ENCODE measurements around the gene COA4. TPM values are rescaled to one million over a fixed set of nuclear protein-coding genes. Genes with fewer than 3 reads are reported as not detected.

COA4 gene
- total RNA-seq, 1 experiment from 2014 or later = 103 TPM

DNA sequence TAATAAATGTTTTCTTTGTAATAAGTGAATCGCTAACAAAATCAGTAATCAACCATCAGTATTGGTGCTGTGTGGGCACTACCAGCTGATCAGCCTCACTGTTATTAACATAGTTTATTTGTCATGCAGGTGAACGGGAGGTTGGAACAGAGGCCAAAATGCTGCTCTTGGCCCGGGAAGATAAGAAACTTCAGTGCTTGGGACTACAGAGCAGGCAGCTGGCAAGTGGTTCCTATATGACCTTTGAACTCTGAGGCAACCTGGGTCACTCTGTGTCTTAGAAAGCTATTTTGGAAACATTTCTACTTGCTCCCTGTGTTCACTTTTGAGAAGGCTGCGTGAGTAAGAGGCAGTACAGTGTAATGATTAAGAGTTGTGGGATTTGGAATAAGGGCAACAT lies 37.6 kb upstream of the COA4 start:
- H3K4me1 Mint-ChIP-seq (ENCODE audit: insufficient read depth, unreplicated experiment) = no peaks in the 10 kb centered on the region
- H3K27ac Mint-ChIP-seq (ENCODE audit: low read depth, unreplicated experiment) = no peak overlapping the region
- peaks cover 86% of the 10 kb centered on the region for H3K36me3 Mint-ChIP-seq (ENCODE audit: insufficient read depth, unreplicated experiment)
- H3K9me3 Mint-ChIP-seq (ENCODE audit: unreplicated experiment) = no peaks in the 10 kb centered on the region
- intact Hi-C loops (cut with micrococcal nuclease) = no loop called here
- no peak overlapping the region for H3K4me3 Mint-ChIP-seq (ENCODE audit: unreplicated experiment)
- TF ChIP-seq, protein P1, sequence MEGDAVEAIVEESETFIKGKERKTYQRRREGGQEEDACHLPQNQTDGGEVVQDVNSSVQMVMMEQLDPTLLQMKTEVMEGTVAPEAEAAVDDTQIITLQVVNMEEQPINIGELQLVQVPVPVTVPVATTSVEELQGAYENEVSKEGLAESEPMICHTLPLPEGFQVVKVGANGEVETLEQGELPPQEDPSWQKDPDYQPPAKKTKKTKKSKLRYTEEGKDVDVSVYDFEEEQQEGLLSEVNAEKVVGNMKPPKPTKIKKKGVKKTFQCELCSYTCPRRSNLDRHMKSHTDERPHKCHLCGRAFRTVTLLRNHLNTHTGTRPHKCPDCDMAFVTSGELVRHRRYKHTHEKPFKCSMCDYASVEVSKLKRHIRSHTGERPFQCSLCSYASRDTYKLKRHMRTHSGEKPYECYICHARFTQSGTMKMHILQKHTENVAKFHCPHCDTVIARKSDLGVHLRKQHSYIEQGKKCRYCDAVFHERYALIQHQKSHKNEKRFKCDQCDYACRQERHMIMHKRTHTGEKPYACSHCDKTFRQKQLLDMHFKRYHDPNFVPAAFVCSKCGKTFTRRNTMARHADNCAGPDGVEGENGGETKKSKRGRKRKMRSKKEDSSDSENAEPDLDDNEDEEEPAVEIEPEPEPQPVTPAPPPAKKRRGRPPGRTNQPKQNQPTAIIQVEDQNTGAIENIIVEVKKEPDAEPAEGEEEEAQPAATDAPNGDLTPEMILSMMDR (IDR thresholded peaks at IDR 0.05; ENCODE audit: unreplicated experiment) = no peak
- no peaks in the 10 kb centered on the region for H3K27me3 Mint-ChIP-seq (ENCODE audit: insufficient read depth, unreplicated experiment)
- ChIA-PET CTCF (interaction anchor here (0.5 kb wide), 1 partner anchor 1658 kb away, joined by 3 read pairs; no protein-coding TSS in a partner anchor), POLR2A (interaction anchor here (0.7 to 0.8 kb wide), 2 partner anchors 9 to 390 kb away, joined by 4 read pairs; no protein-coding TSS in a partner anchor)
- DNase-seq (ENCODE audit: unreplicated experiment) = no peak
- BruUV-seq (replicated peaks) = no TSS peak

DNA sequence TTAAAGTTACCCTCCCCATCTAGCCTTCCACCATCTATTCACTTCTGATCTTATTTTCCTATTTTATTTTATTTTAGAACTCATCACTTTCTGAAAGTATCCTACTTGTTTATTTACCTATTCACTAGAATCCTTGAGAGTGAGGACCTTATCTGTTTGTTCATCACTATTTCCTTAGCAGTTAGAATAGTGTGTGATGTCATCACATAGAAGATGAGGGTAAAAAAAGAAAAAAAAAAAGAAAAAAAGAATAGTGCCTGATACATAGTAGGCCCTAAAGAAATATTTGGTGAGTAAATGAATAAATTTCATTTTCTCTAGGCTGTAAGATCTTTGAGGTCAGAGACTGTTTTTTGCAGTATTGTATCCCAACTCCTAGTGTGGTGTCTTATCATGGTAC lies 36.8 kb upstream of the COA4 start:
- Mint-ChIP-seq H3K4me1 (ENCODE audit: insufficient read depth, unreplicated experiment) (no peaks in the 10 kb centered on the region), H3K9me3 (ENCODE audit: unreplicated experiment) (no peaks in the 10 kb centered on the region), H3K27ac (ENCODE audit: low read depth, unreplicated experiment) (no peak overlapping the region), H3K4me3 (ENCODE audit: unreplicated experiment) (no peak overlapping the region), H3K36me3 (ENCODE audit: insufficient read depth, unreplicated experiment) (peaks cover 80% of the 10 kb centered on the region), H3K27me3 (ENCODE audit: insufficient read depth, unreplicated experiment) (no peaks in the 10 kb centered on the region)
- TF ChIP-seq, protein P1 (IDR thresholded peaks at IDR 0.05; ENCODE audit: unreplicated experiment) = no peak
- POLR2A ChIA-PET = interaction anchor here (0.8 kb wide), 1 partner anchor 8 kb away, joined by 4 read pairs; no protein-coding TSS in a partner anchor
- CTCF ChIA-PET = no interaction called here
- intact Hi-C loops (cut with micrococcal nuclease) = no loop called here
- BruUV-seq (replicated peaks) = no TSS peak
- no peak for DNase-seq (ENCODE audit: unreplicated experiment)

DNA sequence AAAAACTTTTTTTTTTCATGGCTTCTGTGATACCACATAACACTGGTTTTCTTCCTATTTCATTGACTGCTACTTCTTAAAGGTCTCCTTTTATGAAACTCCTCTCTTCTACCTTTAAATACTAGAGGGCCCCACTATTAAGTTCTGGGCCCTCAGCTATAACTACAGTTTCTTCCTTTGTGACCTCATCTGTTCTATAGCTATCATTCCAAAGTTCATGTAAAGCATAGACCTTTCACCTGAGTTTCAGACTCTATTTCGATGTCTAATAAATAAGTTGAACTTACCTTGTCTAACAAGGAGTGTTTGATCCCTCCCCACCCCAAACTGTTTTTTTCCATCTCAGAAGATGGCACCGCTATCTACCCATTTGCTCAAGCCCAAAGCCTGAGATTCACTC lies 35.4 kb upstream of the COA4 start:
- Mint-ChIP-seq H3K27me3 (ENCODE audit: insufficient read depth, unreplicated experiment) (no peaks in the 10 kb centered on the region), H3K4me3 (ENCODE audit: unreplicated experiment) (no peak overlapping the region), H3K27ac (ENCODE audit: low read depth, unreplicated experiment) (no peak overlapping the region), H3K4me1 (ENCODE audit: insufficient read depth, unreplicated experiment) (no peaks in the 10 kb centered on the region), H3K9me3 (ENCODE audit: unreplicated experiment) (no peaks in the 10 kb centered on the region), H3K36me3 (ENCODE audit: insufficient read depth, unreplicated experiment) (peaks cover 70% of the 10 kb centered on the region)
- intact Hi-C loops (cut with micrococcal nuclease) = no loop called here
- no TSS peak for BruUV-seq (replicated peaks)
- no peak for DNase-seq (ENCODE audit: unreplicated experiment)
- POLR2A ChIA-PET = interaction anchor here (0.6 kb wide), 1 partner anchor 432 kb away, joined by 3 read pairs; no protein-coding TSS in a partner anchor
- TF ChIP-seq, protein P1 (IDR thresholded peaks at IDR 0.05; ENCODE audit: unreplicated experiment) = no peak
- CTCF ChIA-PET = interaction anchor here (0.9 kb wide), 1 partner anchor 251 kb away, joined by 3 read pairs; no protein-coding TSS in a partner anchor

DNA sequence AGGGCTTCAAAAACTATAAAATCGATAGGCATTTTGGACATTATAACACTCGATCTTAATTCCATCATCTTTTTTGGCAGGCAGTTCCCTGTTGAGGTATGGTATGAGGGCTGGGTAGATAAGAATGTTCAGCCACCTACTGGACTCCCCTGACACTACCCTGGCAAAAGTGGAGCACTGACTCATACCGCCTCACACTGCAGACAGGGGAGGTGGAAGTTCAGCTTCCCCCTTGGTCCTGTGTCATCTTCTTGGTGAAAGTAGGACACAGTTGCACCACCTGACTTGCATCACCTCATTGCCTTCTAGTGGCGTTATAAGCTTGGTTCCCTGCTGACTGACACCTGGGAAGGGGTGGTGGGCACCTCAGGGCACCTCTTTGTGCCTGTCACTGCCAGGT lies 30.5 kb upstream of the COA4 start:
- peak; percentile 61 for DNase-seq (ENCODE audit: unreplicated experiment)
- TF ChIP-seq, protein P1 (IDR thresholded peaks at IDR 0.05; ENCODE audit: unreplicated experiment) = no peak
- no peak overlapping the region for H3K27ac Mint-ChIP-seq (ENCODE audit: low read depth, unreplicated experiment)
- no peaks in the 10 kb centered on the region for H3K27me3 Mint-ChIP-seq (ENCODE audit: insufficient read depth, unreplicated experiment)
- no peaks in the 10 kb centered on the region for H3K9me3 Mint-ChIP-seq (ENCODE audit: unreplicated experiment)
- no TSS peak for BruUV-seq (replicated peaks)
- intact Hi-C loops (cut with micrococcal nuclease) = loop anchor here (2.0 kb wide), 1 partner anchor 146 kb away; the partner anchor contains the start of gene RAB6A
- peaks cover 54% of the 10 kb centered on the region for H3K36me3 Mint-ChIP-seq (ENCODE audit: insufficient read depth, unreplicated experiment)
- CTCF ChIA-PET = interaction anchor here (0.8 to 1.2 kb wide), 4 partner anchors 12 to 35 kb away, joined by 3 to 5 read pairs (median 3); no protein-coding TSS in a partner anchor
- H3K4me1 Mint-ChIP-seq (ENCODE audit: insufficient read depth, unreplicated experiment) = no peaks in the 10 kb centered on the region
- POLR2A ChIA-PET = interaction anchor here (0.6 to 1.3 kb wide), 3 partner anchors 28 to 57 kb away, joined by 3 read pairs; no protein-coding TSS in a partner anchor
- no peak overlapping the region for H3K4me3 Mint-ChIP-seq (ENCODE audit: unreplicated experiment)

All from MCF 10A (cell line).